Stimulated activated naive CD8-positive, alpha-beta T cell treated with anti-CD3 and anti-CD28 coated beads, Interleukin-15, amount 100 ng/mL, for 72 hours (primary cell): ENCODE measurements around the gene MAD1L1.
A peak's percentile ranks its signal among the peaks of the same experiment; 100 is the strongest.

ENCODE experiments used
- ATAC-seq: fragments of 150-1000 bp; cut with Tn5 transposase; 2 replicates; pipeline ENCODE4 v1.10.0; 2021; ENCODE audit warnings: mild to moderate bottlenecking, moderate library complexity
- DNase-seq, 2 donors: peaks; one replicate each; pipeline ENCODE4 v3.0.0; 2021 to 2022
- H3K27ac Mint-ChIP-seq, 2 donors: one replicate each; pipeline ENCODE4 v1.8.0; 2022; ENCODE audit warnings: mild to moderate bottlenecking in 2 of 2, mixed read lengths in 2 of 2, moderate library complexity in 2 of 2
- H3K27me3 Mint-ChIP-seq: one replicate; pipeline ENCODE4 v1.8.0; 2022; ENCODE audit warnings: mixed read lengths
- H3K4me1 Mint-ChIP-seq: one replicate; pipeline ENCODE4 v1.8.0; 2022; ENCODE audit warnings: mild to moderate bottlenecking, mixed read lengths
- H3K4me3 Mint-ChIP-seq, 2 donors: one replicate each; pipeline ENCODE4 v1.8.0; 2022; ENCODE audit warnings: mild to moderate bottlenecking in 2 of 2, mixed read lengths in 2 of 2, moderate library complexity in 1 of 2
- H3K9me3 Mint-ChIP-seq, 2 donors: one replicate each; pipeline ENCODE4 v1.8.0; 2022; ENCODE audit warnings: mixed read lengths in 2 of 2

Gene MAD1L1

DNA sequence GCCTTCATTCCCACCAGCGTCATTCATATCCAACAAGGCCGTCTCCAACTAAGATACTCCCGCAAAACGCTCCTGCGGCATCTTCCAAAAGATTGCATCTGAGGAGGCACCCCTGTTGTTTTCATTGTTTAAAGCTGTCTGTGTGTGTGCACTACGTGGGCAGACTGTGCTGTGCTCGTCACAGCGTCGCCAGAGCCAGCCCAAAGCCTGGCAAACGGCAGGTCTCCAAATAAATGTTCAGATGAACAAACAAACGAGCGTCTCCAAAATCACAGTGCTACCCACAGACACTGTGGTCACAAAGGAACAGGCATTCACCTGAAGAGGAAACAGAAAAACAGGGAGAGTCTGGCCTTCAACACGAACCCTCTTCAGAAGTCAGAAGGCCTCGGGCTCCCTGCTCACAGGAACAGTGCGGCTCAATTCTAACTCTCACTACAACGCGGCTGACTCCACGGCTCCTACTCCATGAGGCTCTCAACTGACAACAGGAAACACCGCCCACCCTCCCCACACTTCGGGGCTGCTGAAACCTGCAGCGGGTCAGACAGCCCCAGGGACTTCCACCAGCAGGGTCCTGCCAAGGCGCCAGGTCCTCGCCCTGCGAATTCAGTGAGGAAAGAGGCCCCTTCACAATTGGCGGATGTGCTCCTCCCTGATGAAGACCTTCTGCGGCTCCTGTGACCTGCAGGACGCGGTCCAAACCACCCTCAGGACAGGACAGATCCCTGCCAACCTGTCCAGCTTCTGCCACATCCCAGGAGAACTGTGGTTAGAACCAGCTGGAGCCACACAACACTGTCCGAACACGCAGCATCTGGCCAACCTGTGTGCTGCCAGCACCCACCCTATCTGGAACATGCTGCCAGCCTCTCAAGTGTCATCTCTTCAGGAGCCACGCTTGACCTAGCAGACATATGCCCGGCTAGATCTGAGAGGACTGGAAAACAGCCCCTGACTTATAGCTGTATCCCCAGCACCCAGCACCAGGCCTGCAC lies 36.1 kb downstream of the MAD1L1 start:
- ATAC-seq (no peak), DNase-seq (no peak)
- H3K27me3 Mint-ChIP-seq, result no peaks in the 10 kb centered on the region
- peaks cover 0 to 7% of the 10 kb centered on the region in 2 donors for H3K9me3 Mint-ChIP-seq
- no peak overlapping the region for H3K4me3 Mint-ChIP-seq
- H3K27ac Mint-ChIP-seq, result no peak overlapping the region
- peaks cover 12% of the 10 kb centered on the region for H3K4me1 Mint-ChIP-seq

DNA sequence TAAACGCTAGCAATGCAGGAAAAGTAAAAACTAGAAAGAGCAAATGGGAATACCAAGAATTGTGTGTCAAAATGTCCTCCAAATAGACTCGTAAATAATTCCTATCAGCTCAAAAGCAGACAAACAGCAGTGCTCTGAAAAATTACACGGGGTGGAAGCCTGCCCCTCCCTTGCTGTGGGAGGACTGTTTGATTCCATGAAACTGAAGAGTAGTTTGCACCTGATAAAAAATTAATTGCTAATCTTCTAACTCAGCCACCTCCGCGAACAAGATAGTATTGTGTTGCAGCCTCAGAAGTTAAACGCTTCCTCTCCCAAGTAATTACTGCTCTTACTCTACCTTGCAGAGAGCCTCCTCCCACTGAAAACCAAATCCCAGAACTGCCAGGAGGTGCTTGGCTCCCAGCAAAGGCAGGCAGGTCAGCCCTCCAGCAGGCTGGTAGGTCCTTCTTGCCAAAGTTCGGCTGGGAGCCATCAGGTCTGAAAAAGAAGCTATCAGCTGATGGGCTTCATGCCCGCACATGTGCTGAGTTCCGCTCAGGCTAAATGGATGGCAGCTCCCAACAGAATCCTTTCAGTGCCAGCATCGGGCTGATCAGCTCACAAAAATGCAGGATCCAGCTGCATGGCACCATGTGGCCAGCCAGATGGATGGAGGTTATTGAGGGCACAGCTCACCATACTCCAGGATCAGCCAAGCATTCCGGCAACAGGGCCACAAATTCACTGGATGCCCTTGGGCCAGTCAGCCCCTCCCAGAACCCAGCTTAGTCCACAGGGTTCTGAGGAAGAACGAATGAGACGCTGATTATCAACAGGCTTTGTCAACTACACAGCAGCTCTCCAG lies 37.1 kb downstream of the MAD1L1 start:
- ATAC-seq, result no peak
- Mint-ChIP-seq H3K4me3 (no peak overlapping the region), H3K27ac (no peak overlapping the region), H3K27me3 (no peaks in the 10 kb centered on the region), H3K9me3 (peaks cover 0 to 7% of the 10 kb centered on the region in 2 donors), H3K4me1 (peaks cover 12% of the 10 kb centered on the region)
- no peak for DNase-seq

DNA sequence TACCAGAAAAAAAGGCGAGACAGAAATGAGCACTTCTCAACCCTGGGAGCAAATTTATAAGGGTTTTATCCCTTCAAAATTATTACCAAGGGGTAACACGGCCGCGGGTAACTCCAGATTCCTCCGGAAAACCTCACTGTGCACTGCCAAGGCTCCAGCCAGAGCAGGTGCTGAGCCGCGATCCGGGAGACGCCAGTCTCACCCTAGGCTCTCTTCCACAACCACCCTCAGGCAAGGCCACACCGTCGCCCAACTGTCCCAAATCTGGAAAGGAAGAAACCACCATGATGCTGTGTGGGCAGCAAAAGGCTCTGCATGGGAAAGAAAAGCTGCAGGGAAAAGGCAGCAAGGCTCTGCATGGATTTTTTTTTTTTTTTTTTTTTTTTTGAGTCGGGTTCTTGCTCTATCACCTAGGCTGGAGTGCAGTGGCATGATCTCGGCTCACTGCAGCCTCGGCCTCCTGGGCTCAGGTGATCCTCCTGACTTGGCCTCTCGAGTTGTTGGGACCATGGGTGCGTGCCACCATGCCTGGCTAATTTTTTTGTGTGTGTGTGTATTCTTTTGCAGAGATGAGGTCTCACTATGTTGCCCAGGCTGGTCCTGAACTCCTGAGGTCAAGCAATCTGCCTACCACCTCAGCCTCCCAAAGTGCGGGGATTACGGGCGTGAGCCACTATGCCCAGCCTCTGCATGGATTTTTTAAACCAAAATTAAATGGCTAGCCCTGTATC lies 39.0 kb downstream of the MAD1L1 start:
- peaks cover 4 to 7% of the 10 kb centered on the region in 2 donors for H3K9me3 Mint-ChIP-seq
- H3K27ac Mint-ChIP-seq, result no peak overlapping the region
- DNase-seq (no peak), ATAC-seq (no peak)
- peaks cover 12% of the 10 kb centered on the region for H3K4me1 Mint-ChIP-seq
- no peaks in the 10 kb centered on the region for H3K27me3 Mint-ChIP-seq
- H3K4me3 Mint-ChIP-seq, result no peak overlapping the region

DNA sequence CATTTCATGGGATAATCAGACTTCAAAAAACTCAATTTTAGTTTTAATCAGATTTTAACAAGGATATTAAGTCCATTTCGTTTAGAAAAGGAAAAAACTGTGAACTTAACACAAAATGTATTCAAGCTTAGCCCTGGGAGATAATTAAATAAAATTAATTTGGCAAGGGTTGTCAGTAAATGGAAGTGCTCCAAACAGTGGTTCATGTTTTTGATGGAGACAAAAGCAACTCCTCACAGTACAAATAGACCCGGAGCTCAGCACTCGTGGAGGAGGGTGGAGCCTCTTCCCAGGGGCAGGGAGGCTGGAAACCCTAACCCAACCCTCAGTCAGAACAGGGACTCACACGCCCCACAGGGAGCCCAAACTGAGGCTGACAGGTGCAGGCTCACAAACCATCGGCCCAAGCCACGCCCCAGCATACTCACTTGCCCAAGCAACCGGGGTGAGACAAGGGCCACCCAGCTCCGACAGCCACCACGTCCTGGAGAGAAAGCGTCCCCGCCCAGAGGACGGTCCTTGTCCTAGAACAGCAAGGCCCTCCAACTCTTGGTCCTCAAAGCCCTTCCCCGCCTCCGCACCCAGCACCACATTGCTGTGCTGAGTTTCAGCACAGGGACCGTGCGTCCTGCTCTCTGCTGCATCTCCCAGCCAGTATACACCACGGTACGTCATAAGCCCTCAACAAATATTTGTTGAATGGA lies 39.8 kb downstream of the MAD1L1 start:
- Mint-ChIP-seq H3K9me3 (peaks cover 7 to 9% of the 10 kb centered on the region in 2 donors), H3K27ac (no peak overlapping the region)

GRCh38 chr7:2191016-2191415 lies 41.7 kb downstream of the MAD1L1 start:
- H3K27ac Mint-ChIP-seq, result no peak overlapping the region
- H3K4me3 Mint-ChIP-seq, result no peak overlapping the region
- ATAC-seq (no peak), DNase-seq (no peak)
- H3K9me3 Mint-ChIP-seq, result peaks cover 7 to 9% of the 10 kb centered on the region in 2 donors
- no peaks in the 10 kb centered on the region for H3K4me1 Mint-ChIP-seq
- no peaks in the 10 kb centered on the region for H3K27me3 Mint-ChIP-seq

More for the DNA sequence above, 39.8 kb downstream of the MAD1L1 start:
- DNase-seq (no peak), ATAC-seq (no peak)
- no peak overlapping the region for H3K4me3 Mint-ChIP-seq
- peaks cover 12% of the 10 kb centered on the region for H3K4me1 Mint-ChIP-seq
- no peaks in the 10 kb centered on the region for H3K27me3 Mint-ChIP-seq

GRCh38 chr7:2190531-2190930 lies 42.2 kb downstream of the MAD1L1 start:
- Mint-ChIP-seq H3K4me1 (no peaks in the 10 kb centered on the region), H3K27ac (no peak overlapping the region), H3K4me3 (no peak overlapping the region), H3K27me3 (no peaks in the 10 kb centered on the region), H3K9me3 (peaks cover 3 to 9% of the 10 kb centered on the region in 2 donors)
- DNase-seq (no peak), ATAC-seq (no peak)

- DNase-seq, result no peak
- no peaks in the 10 kb centered on the region for H3K4me1 Mint-ChIP-seq
- no peak for ATAC-seq
- H3K27me3 Mint-ChIP-seq, result no peaks in the 10 kb centered on the region
- no peak overlapping the region for H3K27ac Mint-ChIP-seq
- H3K4me3 Mint-ChIP-seq, result no peak overlapping the region
- H3K9me3 Mint-ChIP-seq, result peaks cover 0 to 9% of the 10 kb centered on the region in 2 donors
These were observed 46.6 kb downstream of the MAD1L1 start for GRCh38 chr7:2186166-2186565.

GRCh38 chr7:2185715-2186114 lies 47.0 kb downstream of the MAD1L1 start:
- Mint-ChIP-seq H3K4me1 (no peaks in the 10 kb centered on the region), H3K9me3 (peaks cover 0 to 9% of the 10 kb centered on the region in 2 donors)

GRCh38 chr7:2182461-2182860 lies 50.3 kb downstream of the MAD1L1 start:
- ATAC-seq, result no peak
- Mint-ChIP-seq H3K27me3 (no peaks in the 10 kb centered on the region), H3K27ac (no peak overlapping the region), H3K9me3 (no peaks in the 10 kb centered on the region), H3K4me3 (no peak overlapping the region), H3K4me1 (no peaks in the 10 kb centered on the region)
- no peak for DNase-seq

More at GRCh38 chr7:2185715-2186114, 47.0 kb downstream of the MAD1L1 start:
- no peak for DNase-seq
- Mint-ChIP-seq H3K27me3 (no peaks in the 10 kb centered on the region), H3K27ac (no peak overlapping the region), H3K4me3 (no peak overlapping the region)
- ATAC-seq, result no peak

- no peak for DNase-seq
- ATAC-seq, result no peak
- Mint-ChIP-seq H3K9me3 (no peaks in the 10 kb centered on the region), H3K4me1 (no peaks in the 10 kb centered on the region), H3K4me3 (no peak overlapping the region), H3K27me3 (no peaks in the 10 kb centered on the region), H3K27ac (peak overlapping the region in 1 of 2 donors; percentile 60)
These were observed 51.5 kb downstream of the MAD1L1 start for GRCh38 chr7:2181077-2181854.

DNA sequence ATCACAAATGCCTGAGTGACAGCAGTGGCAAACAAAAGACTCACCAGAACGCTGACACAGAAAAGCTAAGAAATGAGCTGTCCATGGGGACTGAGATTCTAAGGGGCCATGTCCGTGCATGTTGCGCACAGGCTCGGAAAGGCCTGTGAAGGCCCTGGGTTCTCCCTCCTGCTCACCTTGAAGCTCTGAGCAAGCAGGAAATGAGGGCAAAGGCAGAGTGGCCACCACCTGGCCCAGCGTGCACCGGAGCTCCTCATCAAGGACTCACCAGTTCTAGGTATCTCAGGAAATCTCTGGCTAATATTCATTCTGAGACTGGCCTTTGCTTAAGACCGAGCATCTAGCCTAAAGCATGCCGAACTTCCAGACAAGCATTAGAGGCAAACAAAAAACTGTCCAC lies 52.7 kb downstream of the MAD1L1 start:
- Mint-ChIP-seq H3K4me3 (no peak overlapping the region), H3K9me3 (no peaks in the 10 kb centered on the region), H3K4me1 (peaks cover 5% of the 10 kb centered on the region), H3K27me3 (no peaks in the 10 kb centered on the region), H3K27ac (no peak overlapping the region)
- DNase-seq (no peak), ATAC-seq (no peak)

- Mint-ChIP-seq H3K27me3 (no peaks in the 10 kb centered on the region), H3K4me3 (no peak overlapping the region), H3K9me3 (no peaks in the 10 kb centered on the region), H3K4me1 (peaks cover 5% of the 10 kb centered on the region), H3K27ac (no peak overlapping the region)
- DNase-seq (no peak), ATAC-seq (no peak)
These were observed 57.2 kb downstream of the MAD1L1 start for GRCh38 chr7:2175514-2175913.

DNA sequence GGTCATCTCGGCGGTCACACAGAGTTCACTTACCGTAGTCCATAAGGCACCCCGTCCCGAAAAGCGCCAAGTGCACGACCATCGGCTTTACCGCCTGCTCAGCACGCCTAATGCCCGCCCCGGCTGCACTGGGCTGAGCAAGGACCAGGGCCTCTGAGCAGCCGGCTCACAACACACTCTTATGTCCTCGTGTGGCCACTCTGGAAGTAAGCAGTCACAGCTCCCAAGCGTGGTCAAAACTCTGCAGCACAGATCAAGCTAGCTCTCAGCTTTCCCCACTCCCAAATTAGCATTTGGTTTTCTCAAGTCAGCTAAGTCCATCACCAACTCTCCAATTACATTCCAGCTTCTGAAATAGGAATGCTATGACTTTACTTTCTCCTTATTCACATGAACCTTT lies 57.7 kb downstream of the MAD1L1 start:
- no peaks in the 10 kb centered on the region for H3K27me3 Mint-ChIP-seq
- no peak for DNase-seq
- peaks cover 5% of the 10 kb centered on the region for H3K4me1 Mint-ChIP-seq
- no peak overlapping the region for H3K4me3 Mint-ChIP-seq
- no peaks in the 10 kb centered on the region for H3K9me3 Mint-ChIP-seq
- no peak overlapping the region for H3K27ac Mint-ChIP-seq
- no peak for ATAC-seq

DNA sequence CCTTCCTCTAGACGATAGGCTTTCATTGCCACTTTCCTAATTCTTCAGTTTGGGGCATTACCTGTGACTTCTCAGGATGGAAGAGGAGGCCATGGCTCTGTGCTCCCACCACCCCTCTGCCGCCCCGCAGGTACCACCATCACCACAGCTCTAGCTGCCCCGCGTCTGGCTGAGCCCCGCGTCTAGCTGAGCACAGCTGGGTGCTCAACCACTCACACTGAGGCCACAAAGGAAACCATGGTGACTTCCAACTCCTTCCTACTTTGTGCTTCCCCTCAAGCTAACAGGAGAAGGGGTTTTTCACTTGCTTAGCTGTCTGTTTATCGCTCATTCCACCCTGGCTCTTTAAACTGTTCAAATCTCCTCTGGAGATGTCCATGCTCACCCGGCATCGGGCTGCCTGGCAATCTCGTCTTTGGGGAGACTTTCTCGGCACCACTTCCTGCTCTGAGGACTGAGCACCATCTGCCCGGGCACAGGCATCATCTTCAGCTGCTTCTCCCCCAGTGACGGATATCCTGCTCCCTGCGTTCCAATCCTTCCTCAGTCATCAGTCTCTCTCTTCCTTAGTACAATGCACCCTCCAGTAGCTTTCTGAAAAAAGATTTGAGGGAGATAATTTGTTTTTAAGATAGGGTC lies 59.4 kb downstream of the MAD1L1 start:
- DNase-seq (no peak), ATAC-seq (no peak)
- no peak overlapping the region for H3K27ac Mint-ChIP-seq
- H3K4me1 Mint-ChIP-seq, result peaks cover 10% of the 10 kb centered on the region
- H3K27me3 Mint-ChIP-seq, result no peaks in the 10 kb centered on the region
- H3K4me3 Mint-ChIP-seq, result no peak overlapping the region
- H3K9me3 Mint-ChIP-seq, result no peaks in the 10 kb centered on the region
